Ishikawa (cell line): ENCODE results near the gene RPL12.

ENCODE experiments used
- CEBPB ChIP-seq: IDR thresholded peaks from 2 replicates; pipeline ENCODE4 v1.6.1; 2012
- CREB1 ChIP-seq: IDR thresholded peaks from 2 replicates; pipeline ENCODE4 v1.6.1; 2012; ENCODE audit warnings: low read depth
- EGR1 ChIP-seq: IDR thresholded peaks from 2 replicates; pipeline ENCODE4 v1.6.1; 2012
- EP300 ChIP-seq: IDR thresholded peaks from 2 replicates; pipeline ENCODE4 v1.6.1; 2012; ENCODE audit warnings: borderline replicate concordance
- MAX ChIP-seq: IDR thresholded peaks from 2 replicates; pipeline ENCODE4 v1.6.1; 2012
- NFIC ChIP-seq: IDR thresholded peaks from 2 replicates; pipeline ENCODE4 v1.6.1; 2012
- RAD21 ChIP-seq: IDR thresholded peaks from 2 replicates; pipeline ENCODE4 v1.6.1; 2012; ENCODE audit warnings: low read depth
- TAF1 ChIP-seq: IDR thresholded peaks from 2 replicates; pipeline ENCODE4 v1.6.1; 2012; ENCODE audit warnings: low read depth, mild to moderate bottlenecking
- TCF12 ChIP-seq: IDR thresholded peaks from 2 replicates; pipeline ENCODE4 v1.6.1; 2012; ENCODE audit warnings: low read depth
- TF ChIP-seq, protein P1 (sequence below): IDR thresholded peaks from 2 replicates; pipeline ENCODE4 v1.6.1; 2012; ENCODE audit warnings: low read depth, mild to moderate bottlenecking

DNA sequence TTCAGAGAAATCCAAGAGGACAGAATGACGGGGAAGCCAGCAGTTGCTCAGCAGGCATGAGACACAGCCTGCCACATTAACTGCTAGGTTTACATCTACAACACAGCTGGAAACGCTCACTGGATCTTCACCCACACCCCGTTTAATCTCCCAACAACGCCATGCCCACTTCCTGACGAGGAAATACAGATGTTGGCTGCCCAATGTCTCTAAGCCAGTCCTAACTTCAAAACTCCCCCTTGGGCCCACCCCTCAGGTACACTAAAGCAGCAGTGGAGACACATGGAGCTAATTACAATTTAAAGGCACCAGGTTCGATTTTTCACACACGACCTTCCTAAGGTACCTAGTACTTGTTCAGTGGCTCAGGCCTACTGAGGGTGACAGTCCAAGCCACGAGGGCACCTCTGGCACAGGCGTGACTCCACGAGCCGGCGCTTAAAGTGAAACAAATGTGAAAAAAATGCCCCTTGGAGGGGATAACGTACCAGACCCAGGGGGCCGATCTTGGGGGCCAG is 904 bp downstream of the RPL12 start:
- TF ChIP-seq, protein P1, sequence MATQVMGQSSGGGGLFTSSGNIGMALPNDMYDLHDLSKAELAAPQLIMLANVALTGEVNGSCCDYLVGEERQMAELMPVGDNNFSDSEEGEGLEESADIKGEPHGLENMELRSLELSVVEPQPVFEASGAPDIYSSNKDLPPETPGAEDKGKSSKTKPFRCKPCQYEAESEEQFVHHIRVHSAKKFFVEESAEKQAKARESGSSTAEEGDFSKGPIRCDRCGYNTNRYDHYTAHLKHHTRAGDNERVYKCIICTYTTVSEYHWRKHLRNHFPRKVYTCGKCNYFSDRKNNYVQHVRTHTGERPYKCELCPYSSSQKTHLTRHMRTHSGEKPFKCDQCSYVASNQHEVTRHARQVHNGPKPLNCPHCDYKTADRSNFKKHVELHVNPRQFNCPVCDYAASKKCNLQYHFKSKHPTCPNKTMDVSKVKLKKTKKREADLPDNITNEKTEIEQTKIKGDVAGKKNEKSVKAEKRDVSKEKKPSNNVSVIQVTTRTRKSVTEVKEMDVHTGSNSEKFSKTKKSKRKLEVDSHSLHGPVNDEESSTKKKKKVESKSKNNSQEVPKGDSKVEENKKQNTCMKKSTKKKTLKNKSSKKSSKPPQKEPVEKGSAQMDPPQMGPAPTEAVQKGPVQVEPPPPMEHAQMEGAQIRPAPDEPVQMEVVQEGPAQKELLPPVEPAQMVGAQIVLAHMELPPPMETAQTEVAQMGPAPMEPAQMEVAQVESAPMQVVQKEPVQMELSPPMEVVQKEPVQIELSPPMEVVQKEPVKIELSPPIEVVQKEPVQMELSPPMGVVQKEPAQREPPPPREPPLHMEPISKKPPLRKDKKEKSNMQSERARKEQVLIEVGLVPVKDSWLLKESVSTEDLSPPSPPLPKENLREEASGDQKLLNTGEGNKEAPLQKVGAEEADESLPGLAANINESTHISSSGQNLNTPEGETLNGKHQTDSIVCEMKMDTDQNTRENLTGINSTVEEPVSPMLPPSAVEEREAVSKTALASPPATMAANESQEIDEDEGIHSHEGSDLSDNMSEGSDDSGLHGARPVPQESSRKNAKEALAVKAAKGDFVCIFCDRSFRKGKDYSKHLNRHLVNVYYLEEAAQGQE: no peak
- no peak for TF ChIP-seq EP300
- TF ChIP-seq RAD21: no peak
- TF ChIP-seq CEBPB: no peak
- no peak for TF ChIP-seq EGR1
- no peak for TF ChIP-seq TCF12
- no peak for TF ChIP-seq TAF1
- no peak for TF ChIP-seq MAX
- no peak for TF ChIP-seq NFIC
- TF ChIP-seq CREB1: no peak
